ENCODE measurements around the gene MKNK1.
"Not testable (repeated sequence)": the region's sequence is repeated elsewhere in the genome, so short reads cannot be mapped to it uniquely, and the experiment has no call there.

Gene MKNK1

DNA sequence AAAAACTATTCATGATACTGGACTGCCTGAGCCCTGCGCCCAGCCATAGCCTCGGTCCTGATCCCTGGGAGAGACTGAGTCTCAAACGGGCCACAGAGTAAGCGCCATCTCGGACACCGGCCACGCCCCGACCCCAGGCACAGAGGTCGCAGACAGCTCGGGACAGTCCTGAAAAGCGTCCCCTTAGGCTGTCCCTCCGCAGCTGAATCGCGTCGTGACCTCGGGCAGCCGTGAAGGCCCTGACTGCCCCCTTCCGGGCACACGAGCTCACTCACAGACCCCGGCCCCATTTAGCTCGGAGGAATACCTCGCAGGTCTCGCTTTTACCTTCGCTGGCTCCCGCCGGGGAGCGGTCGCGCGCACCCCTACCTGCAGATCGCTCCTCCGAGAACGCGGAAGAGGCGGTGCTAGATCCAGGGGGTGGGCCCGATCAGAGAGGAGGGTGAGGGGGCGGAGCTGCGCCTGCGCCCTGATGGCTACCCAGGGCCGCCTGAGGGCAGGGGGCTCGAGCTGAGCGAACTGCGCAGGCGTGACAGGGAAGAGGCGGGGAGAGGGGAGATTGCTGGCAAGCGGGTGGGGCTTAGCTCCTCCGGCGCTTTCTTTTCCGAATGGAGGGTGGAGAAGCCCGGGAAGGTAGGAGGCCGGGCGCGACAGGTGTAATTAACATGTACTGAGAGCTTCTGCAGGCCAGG, at the start of gene MKNK1:
Gene MKNK1, minus strand, starts transcription at position 411 of the 692 bp plus-strand sequence. CDS start 20,941 bp downstream, outside the sequence.
- Histone ChIP-seq H3K36me3 (ENCODE audit: insufficient read depth, low read length) (no peaks in the 10 kb centered on the region), H3K4me1 (ENCODE audit: insufficient read depth, low read length) (no peaks in the 10 kb centered on the region), H3K9me3 (ENCODE audit: control insufficient read depth, insufficient read depth, low read length) (no peaks in the 10 kb centered on the region)

DNA sequence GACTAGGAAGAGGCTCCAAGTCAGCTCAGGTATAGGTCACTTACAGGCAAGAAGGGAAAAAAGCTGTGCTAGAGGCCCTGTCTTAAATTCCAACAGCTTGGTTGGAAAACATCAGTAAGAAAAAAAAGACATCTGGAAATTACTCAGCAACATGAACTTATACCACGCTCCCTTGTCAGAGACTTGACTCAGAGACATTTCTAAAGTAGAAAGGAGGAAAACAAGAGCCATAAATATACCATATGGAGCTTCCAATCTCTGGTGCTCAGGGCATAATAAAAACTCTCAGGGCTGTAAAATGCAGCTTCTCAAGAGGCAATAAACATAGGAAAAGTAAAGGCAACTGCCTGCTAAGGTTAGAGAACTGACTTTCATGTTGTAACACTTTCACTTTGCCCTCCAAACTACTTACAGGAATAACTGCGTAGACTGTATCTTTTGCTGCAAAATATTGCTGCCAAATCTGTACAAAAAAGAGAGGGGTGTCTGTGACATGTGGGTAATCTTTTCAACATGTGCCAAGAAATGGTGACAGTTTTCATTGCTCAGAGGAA, 49.4 kb upstream of the MKNK1 start:
- H3K36me3 ChIP-seq (ENCODE audit: insufficient read depth, low read length) = peaks cover 13% of the 10 kb centered on the region
- no peak overlapping the region for H3K9ac ChIP-seq (ENCODE audit: low read depth, low read length)
- H3K4me1 ChIP-seq (ENCODE audit: insufficient read depth, low read length) = no peaks in the 10 kb centered on the region

More for the DNA sequence above, at the start of gene MKNK1:
- peak within 1 kb of the TSS; percentile 74 for H3K9ac ChIP-seq (ENCODE audit: low read depth, low read length)

DNA sequence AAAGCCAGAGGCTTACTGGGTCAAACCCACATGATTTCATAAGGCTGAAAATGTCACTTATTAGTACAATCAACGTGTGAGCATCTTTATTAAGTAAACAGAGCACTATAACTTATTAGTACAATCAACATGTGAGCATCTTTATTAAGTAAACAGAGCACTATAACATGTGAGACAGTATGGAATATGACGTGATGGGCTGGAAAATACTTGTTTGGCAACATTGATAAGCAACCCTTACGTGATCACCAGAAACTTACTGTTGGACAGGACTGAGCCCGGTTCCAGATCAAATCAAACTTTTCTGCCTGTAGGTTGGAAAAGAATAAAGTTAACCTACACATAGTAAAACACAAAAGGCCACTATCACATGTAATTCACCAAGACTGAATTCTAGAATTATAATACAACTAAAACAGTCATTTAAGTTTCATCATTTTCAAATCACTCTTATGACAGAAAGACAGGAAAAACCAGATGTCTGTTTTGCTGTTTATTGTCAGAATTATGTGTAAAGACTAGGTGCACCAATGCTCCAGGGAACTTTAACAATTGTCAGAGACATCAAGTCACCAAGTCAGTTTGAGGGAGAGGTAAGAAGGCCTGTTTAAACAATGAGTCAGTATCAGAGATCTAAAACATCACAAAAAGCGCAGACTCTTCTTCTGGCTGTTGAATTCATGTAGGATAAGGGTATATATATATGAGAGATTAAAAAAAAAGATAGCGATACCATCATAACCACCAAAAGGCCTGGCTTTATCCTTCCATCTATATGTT, 48.4 kb upstream of the MKNK1 start:
- no peaks in the 10 kb centered on the region for H3K4me1 ChIP-seq (ENCODE audit: insufficient read depth, low read length)
- no peaks in the 10 kb centered on the region for H3K9me3 ChIP-seq (ENCODE audit: control insufficient read depth, insufficient read depth, low read length)
- H3K9ac ChIP-seq (ENCODE audit: low read depth, low read length) = no peak overlapping the region
- H3K36me3 ChIP-seq (ENCODE audit: insufficient read depth, low read length) = peaks cover 13% of the 10 kb centered on the region

More for the DNA sequence above, 49.4 kb upstream of the MKNK1 start:
- no peaks in the 10 kb centered on the region for H3K9me3 ChIP-seq (ENCODE audit: control insufficient read depth, insufficient read depth, low read length)

DNA sequence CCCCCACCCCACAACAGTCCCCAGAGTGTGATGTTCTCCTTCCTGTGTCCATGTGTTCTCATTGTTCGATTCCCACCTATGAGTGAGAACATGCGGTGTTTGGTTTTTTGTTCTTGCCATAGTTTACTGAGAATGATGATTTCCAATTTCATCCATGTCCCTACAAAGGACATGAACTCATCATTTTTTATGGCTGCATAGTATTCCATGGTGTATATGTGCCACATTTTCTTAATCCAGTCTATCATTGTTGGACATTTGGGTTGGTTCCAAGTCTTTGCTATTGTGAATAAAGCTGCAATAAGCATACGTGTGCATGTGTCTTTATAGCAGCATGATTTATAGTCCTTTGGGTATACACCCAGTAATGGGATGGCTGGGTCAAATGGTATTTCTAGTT, 47.1 kb upstream of the MKNK1 start:
- not testable (repeated sequence) for H3K36me3 ChIP-seq (ENCODE audit: insufficient read depth, low read length); H3K9me3 ChIP-seq (ENCODE audit: control insufficient read depth, insufficient read depth, low read length); H3K4me1 ChIP-seq (ENCODE audit: insufficient read depth, low read length)

DNA sequence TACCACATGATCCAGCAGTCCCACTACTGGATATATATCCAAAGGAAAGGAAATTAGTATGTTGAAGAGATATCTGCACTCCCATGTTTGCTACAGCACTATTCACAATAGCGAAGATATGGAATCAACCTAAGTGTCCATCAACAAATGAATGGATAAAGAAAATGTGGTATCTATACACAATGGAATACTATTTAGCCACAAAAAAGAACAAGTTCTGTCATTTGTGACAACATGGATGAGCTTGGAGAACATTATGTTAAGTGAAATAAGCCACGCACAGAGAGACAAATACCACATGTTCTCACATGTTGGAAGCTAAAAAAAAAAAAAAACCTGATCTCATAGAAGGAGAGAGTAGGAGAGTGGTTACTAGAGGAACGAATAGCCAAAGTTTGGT, 46.4 kb upstream of the MKNK1 start:
- no peaks in the 10 kb centered on the region for H3K4me1 ChIP-seq (ENCODE audit: insufficient read depth, low read length)
- no peak overlapping the region for H3K9ac ChIP-seq (ENCODE audit: low read depth, low read length)
- peaks cover 8% of the 10 kb centered on the region for H3K36me3 ChIP-seq (ENCODE audit: insufficient read depth, low read length)
- H3K9me3 ChIP-seq (ENCODE audit: control insufficient read depth, insufficient read depth, low read length) = no peaks in the 10 kb centered on the region

More for the DNA sequence above, 47.1 kb upstream of the MKNK1 start:
- H3K9ac ChIP-seq (ENCODE audit: low read depth, low read length) = not testable (repeated sequence)

DNA sequence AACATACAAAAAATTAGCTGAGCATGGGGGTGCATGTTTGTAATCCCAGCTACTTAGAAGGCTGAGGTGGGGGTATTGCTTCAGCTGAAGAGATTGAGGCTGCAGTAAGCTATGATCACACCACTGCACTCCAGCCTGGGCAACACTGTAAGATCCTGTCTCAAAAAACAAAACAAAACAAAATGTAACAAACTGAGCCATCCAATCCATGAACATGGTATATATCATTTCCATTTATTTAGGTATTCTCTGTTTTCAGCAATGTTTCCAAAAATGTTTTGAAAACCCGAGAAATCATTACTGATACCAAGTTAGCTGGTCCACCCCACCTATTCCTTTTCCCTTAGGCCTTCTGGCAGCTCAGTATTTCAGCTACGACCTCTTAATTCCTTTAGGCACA, 45.7 kb upstream of the MKNK1 start:
- peaks cover 8% of the 10 kb centered on the region for H3K36me3 ChIP-seq (ENCODE audit: insufficient read depth, low read length)
- H3K9ac ChIP-seq (ENCODE audit: low read depth, low read length) = no peak overlapping the region
- H3K9me3 ChIP-seq (ENCODE audit: control insufficient read depth, insufficient read depth, low read length) = no peaks in the 10 kb centered on the region
- no peaks in the 10 kb centered on the region for H3K4me1 ChIP-seq (ENCODE audit: insufficient read depth, low read length)

DNA sequence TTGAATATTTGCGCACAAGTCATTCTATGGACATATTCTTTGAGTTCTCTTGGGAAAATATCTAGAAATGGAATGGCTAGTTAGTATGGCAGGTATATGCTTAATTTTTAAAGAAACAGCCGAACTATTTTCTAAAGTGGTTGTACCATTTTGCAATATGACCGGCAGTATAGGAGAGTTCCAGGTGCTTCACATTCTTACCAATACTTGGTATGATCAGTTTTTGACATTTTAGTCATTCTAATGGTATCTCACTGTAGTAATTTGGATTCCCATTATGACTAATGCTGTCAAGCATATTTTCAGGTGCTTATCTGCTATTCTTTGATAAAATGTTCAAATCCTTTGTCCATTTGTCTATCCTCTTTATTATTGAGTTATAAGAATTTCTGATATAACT, 43.5 kb upstream of the MKNK1 start:
- Histone ChIP-seq H3K36me3 (ENCODE audit: insufficient read depth, low read length) (peaks cover 8% of the 10 kb centered on the region), H3K9me3 (ENCODE audit: control insufficient read depth, insufficient read depth, low read length) (no peaks in the 10 kb centered on the region), H3K9ac (ENCODE audit: low read depth, low read length) (no peak overlapping the region), H3K4me1 (ENCODE audit: insufficient read depth, low read length) (no peaks in the 10 kb centered on the region)

DNA sequence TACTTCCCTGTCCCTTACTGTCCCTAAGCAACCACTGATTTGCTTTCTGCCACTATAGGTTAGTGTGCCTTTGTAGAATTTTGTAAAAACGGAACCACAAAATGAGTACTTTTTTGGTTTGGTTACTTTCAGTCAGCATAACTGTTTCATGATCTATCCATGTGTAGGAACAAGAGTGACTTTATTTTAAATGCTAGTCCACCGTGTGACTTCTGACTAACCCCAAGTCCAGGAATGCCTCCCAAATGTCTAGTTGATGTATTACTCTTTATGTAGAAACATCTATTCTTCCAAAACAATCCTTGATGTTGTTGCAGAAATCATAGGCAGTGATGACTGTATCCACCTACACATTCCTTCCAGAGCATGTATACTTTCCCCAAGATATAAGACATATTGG, 42.8 kb upstream of the MKNK1 start:
- no peak overlapping the region for H3K9ac ChIP-seq (ENCODE audit: low read depth, low read length)
- H3K36me3 ChIP-seq (ENCODE audit: insufficient read depth, low read length) = peaks cover 8% of the 10 kb centered on the region
- no peaks in the 10 kb centered on the region for H3K4me1 ChIP-seq (ENCODE audit: insufficient read depth, low read length)
- no peaks in the 10 kb centered on the region for H3K9me3 ChIP-seq (ENCODE audit: control insufficient read depth, insufficient read depth, low read length)

DNA sequence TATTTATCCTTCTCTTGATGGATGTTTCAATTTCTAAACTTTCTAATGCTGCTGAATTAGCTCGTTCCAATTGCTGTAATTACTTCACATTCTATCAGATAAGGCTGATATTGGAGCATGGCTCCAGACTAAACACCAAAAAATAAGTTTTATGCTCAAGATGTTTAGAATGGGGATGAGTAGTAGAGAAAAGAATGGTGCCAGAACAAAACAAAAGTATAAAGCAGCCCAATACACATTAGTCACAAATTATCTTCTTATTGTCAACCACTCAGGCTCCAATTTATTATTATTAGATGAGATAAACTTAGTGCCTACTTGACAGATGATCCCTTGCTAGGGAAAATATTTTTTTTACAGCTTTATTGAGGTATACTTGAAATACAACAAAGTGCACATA, 42.3 kb upstream of the MKNK1 start:
- no peak overlapping the region for H3K9ac ChIP-seq (ENCODE audit: low read depth, low read length)
- H3K9me3 ChIP-seq (ENCODE audit: control insufficient read depth, insufficient read depth, low read length) = no peaks in the 10 kb centered on the region
- no peaks in the 10 kb centered on the region for H3K4me1 ChIP-seq (ENCODE audit: insufficient read depth, low read length)
- H3K36me3 ChIP-seq (ENCODE audit: insufficient read depth, low read length) = peaks cover 8% of the 10 kb centered on the region

DNA sequence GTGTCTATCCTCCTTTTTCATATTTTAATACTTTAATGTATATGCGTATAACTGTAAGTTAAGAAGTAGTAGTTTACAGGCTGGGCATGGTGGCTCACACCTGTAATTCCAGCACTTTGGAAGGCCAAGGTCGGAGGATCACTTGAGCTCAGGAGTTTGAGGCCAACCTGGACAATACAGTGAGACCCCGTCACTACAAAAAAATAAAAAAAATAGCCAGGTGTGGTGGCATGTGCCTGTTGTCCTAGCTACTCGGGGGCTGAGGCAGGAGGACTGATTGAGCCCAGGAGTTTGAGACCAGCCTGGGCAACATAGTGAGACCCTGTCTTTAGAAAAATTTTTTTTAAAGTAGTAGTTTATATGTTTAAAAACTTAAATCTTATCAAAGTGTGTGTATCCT, 41.7 kb upstream of the MKNK1 start:
- Histone ChIP-seq H3K9me3 (ENCODE audit: control insufficient read depth, insufficient read depth, low read length) (no peaks in the 10 kb centered on the region), H3K36me3 (ENCODE audit: insufficient read depth, low read length) (peaks cover 8% of the 10 kb centered on the region), H3K4me1 (ENCODE audit: insufficient read depth, low read length) (no peaks in the 10 kb centered on the region), H3K9ac (ENCODE audit: low read depth, low read length) (no peak overlapping the region)

DNA sequence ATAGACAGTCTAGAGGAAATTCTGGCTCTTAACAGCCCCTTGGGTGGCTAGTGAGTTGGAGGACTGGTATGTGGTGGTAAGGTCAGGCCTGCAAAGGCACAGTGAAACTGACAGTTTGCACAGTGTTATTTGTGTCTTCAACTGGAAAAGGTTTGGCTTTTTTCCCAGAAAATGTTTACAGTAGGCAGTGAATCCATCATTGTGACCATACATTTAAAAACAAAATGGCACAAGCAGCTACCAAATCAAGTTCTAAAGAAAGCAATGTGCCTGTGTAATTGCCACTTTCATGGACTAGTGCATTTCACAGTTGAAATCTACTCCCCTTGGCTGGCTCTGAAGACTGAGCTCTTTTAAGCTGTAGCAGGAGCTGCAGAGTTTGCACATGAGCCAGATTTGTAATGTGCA, 39.3 kb upstream of the MKNK1 start:
- H3K4me1 ChIP-seq (ENCODE audit: insufficient read depth, low read length) = no peaks in the 10 kb centered on the region
- H3K9me3 ChIP-seq (ENCODE audit: control insufficient read depth, insufficient read depth, low read length) = no peaks in the 10 kb centered on the region
- H3K36me3 ChIP-seq (ENCODE audit: insufficient read depth, low read length) = no peaks in the 10 kb centered on the region; the same call in 1 of the 2 replicates
- no peak overlapping the region for H3K9ac ChIP-seq (ENCODE audit: low read depth, low read length)

DNA sequence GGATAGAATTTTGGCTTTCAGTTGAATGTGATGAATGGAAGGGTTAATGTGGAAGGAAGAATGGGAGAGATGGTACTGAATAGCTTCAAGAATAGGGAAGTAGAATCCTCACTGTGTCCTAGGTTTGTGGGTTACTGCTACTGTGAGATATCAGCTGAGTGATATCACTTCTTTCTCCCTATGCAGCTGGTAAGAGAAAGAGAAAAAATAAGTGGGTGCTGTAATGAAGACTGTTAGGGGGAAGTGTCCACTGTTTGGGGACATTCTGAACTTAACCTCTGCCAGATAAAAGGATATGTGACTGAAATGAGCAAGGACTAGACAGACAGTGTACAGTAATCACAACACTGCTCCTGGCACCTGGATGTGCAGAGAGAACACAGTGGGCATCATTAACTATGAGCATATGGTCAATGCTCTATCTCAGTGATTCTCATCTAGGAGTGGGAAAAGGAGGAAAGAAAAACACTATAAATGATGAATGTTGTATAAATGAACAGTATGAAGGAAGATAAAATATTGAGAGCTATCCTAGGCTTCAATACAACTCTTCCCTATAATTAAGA, 38.1 kb upstream of the MKNK1 start:
- H3K9me3 ChIP-seq (ENCODE audit: control insufficient read depth, insufficient read depth, low read length) = no peaks in the 10 kb centered on the region
- H3K4me1 ChIP-seq (ENCODE audit: insufficient read depth, low read length) = no peaks in the 10 kb centered on the region
- peaks cover 3% of the 10 kb centered on the region; the same call in 1 of the 2 replicates for H3K36me3 ChIP-seq (ENCODE audit: insufficient read depth, low read length)
- H3K9ac ChIP-seq (ENCODE audit: low read depth, low read length) = no peak overlapping the region

DNA sequence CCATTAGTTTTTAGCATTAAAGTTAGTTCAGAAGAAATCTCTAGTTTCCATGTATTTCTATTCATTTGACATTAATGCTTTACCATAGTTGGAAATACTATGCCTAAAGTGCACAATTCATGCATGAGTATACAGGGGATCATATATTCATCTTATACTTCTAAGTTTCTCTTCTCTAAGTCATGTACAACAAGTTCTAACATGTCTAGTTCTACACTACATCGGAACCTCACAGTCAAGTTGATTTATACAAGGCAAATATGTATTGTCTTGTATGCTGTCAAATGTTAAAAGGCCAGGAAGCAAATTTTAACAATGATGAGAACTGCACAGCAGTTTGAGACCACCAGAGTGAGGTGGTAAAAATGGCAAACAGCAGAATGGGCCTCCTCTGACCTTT, 35.5 kb upstream of the MKNK1 start:
- H3K4me1 ChIP-seq (ENCODE audit: insufficient read depth, low read length) = no peaks in the 10 kb centered on the region
- H3K9ac ChIP-seq (ENCODE audit: low read depth, low read length) = no peak overlapping the region
- H3K36me3 ChIP-seq (ENCODE audit: insufficient read depth, low read length) = peaks cover 10% of the 10 kb centered on the region; the same call in 1 of the 2 replicates
- H3K9me3 ChIP-seq (ENCODE audit: control insufficient read depth, insufficient read depth, low read length) = no peaks in the 10 kb centered on the region

DNA sequence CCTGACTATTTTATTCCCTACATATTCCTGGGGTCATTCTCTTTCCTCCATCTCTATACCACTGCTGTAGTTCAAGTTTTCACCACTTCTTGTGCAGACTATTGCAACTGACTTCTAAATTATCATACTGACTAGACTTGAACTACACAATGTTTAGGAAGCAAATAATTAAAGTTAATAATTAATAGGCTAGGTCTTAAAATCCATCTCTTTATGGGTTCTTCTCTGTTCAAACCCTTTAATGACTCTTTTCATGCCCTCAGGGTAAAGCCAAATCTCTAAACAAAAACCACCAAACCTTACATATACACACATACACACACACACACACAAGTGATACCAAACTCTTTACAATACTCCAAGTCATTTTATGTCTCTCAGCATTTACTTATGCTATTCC, 34.9 kb upstream of the MKNK1 start:
- Histone ChIP-seq H3K4me1 (ENCODE audit: insufficient read depth, low read length) (no peaks in the 10 kb centered on the region), H3K36me3 (ENCODE audit: insufficient read depth, low read length) (peaks cover 10% of the 10 kb centered on the region; the same call in 1 of the 2 replicates), H3K9ac (ENCODE audit: low read depth, low read length) (no peak overlapping the region), H3K9me3 (ENCODE audit: control insufficient read depth, insufficient read depth, low read length) (no peaks in the 10 kb centered on the region)

All from ES-I3 (cell line).